HCT116 (cell line): ENCODE data around the gene FAM110A. TPM values are rescaled to one million over a fixed set of nuclear protein-coding genes. Genes with fewer than 3 reads are reported as not detected.

Experiments
- ATAC-seq: fragments of 200-7000 bp; cut with Tn5 transposase; 2 replicates; pipeline ENCODE4 v1.9.1; 2020; ENCODE audit warnings: mild to moderate bottlenecking, moderate library complexity
- BruUV-seq: library from RNA; stranded (reverse); fragments of 400-500 nt; replicated peaks from 2 replicates; lab custom pipeline; 2021; lab: Mats Ljungman, UMichigan
- CTCF ChIA-PET: fragments of 300-600 bp; sonication (Branson Sonifier 250); formaldehyde crosslinking; loops from one replicate; lab custom pipeline; 2021; ENCODE audit warnings: antibody characterized with exemption; lab: Charles Lee
- POLR2A ChIA-PET: fragments of 300-600, 350-600 bp; sonication (Branson Sonifier 250); formaldehyde crosslinking; loops from one replicate; lab custom pipeline; 2021; ENCODE audit warnings: antibody characterized with exemption; lab: Charles Lee
- RAD21 ChIA-PET, 2 experiments: fragments of 300-600 bp; sonication (Branson Sonifier 250); formaldehyde crosslinking; loops; one replicate each; lab custom pipeline; 2023; ENCODE audit warnings: low total read pairs in 2 of 2; ENCODE audit not compliant: uncharacterized antibody in 2 of 2, unreplicated experiment in 2 of 2, low non-redundant PET in 1 of 2; lab: Charles Lee
- DNase-seq: peaks from one replicate; pipeline ENCODE4 v3.0.0-alpha.2; 2010; ENCODE audit warnings: low read depth, low spot score
- H2AFZ ChIP-seq: fragments of 200-600 bp; shearing (Covaris generic), sonication (generic); 2 replicates; pipeline ENCODE4 v1.6.1; 2017; ENCODE audit warnings: low read depth, mixed run types, mixed read lengths, antibody characterized with exemption, low read length; ENCODE audit not compliant: poor library complexity, severe bottlenecking
- H3K27ac ChIP-seq: 2 replicates; pipeline ENCODE4 v1.5.1; 2012; ENCODE audit warnings: low read depth, low read length
- H3K27me3 ChIP-seq: fragments of 200-600 bp; sonication (generic); 2 replicates; pipeline ENCODE4 v1.6.1; 2016; ENCODE audit warnings: mixed run types, low read length, mixed read lengths; ENCODE audit not compliant: insufficient read depth
- H3K36me3 ChIP-seq, 2 experiments: fragments of 200-500 bp in 1 of 2; fragments of 200-600 bp in 1 of 2; sonication (Bioruptor generic) in 1 of 2; sonication (generic) in 1 of 2; 2 replicates each; pipeline versions ENCODE4 v1.5.1 to v1.6.1; 2014 to 2016; ENCODE audit warnings: low read length in 2 of 2, inconsistent platforms in 1 of 2, mixed read lengths in 1 of 2, mixed run types in 1 of 2; ENCODE audit not compliant: insufficient read depth in 2 of 2, control insufficient read depth in 1 of 2
- H3K4me1 ChIP-seq, 2 experiments: fragments of 200-600 bp in 1 of 2; sonication (generic) in 1 of 2; 2 replicates each; pipeline versions ENCODE4 v1.5.1 to v1.6.1; 2012 to 2017; ENCODE audit warnings: low read length in 2 of 2, inconsistent platforms in 1 of 2, mild to moderate bottlenecking in 1 of 2, mixed read lengths in 1 of 2, mixed run types in 1 of 2, moderate library complexity in 1 of 2; ENCODE audit not compliant: insufficient read depth in 2 of 2, control insufficient read depth in 1 of 2
- H3K4me2 ChIP-seq: fragments of 200-600 bp; sonication (generic); 2 replicates; pipeline ENCODE4 v1.6.1; 2017; ENCODE audit warnings: mixed run types, low read length, mixed read lengths
- H3K4me3 ChIP-seq, 2 experiments: fragments of 200-600 bp in 1 of 2; sonication (generic) in 1 of 2; replicated peaks in 1 of 2; 2 replicates each; pipeline ENCODE4 v1.5.1; 2011 to 2016; ENCODE audit warnings: low read length in 2 of 2, control low read depth in 1 of 2, low read depth in 1 of 2, mild to moderate bottlenecking in 1 of 2, mixed read lengths in 1 of 2, mixed run types in 1 of 2
- H3K79me2 ChIP-seq: fragments of 200-600 bp; sonication (generic); 2 replicates; pipeline ENCODE4 v1.6.1; 2017; ENCODE audit warnings: mild to moderate bottlenecking, mixed run types, low read length, moderate library complexity, mixed read lengths; ENCODE audit not compliant: insufficient read depth
- H3K9ac ChIP-seq: fragments of 200-600 bp; sonication (generic); 2 replicates; pipeline ENCODE4 v1.6.1; 2016; ENCODE audit warnings: low read length, mixed read lengths
- H3K9me2 ChIP-seq: fragments of 200-600 bp; sonication (generic), shearing (Covaris generic); 2 replicates; pipeline ENCODE4 v1.6.1; 2017; ENCODE audit warnings: mixed run types, mild to moderate bottlenecking, moderate library complexity; ENCODE audit not compliant: insufficient read depth
- H3K9me3 ChIP-seq, 2 experiments: fragments of 200-500 bp in 1 of 2; fragments of 200-600 bp in 1 of 2; sonication (Bioruptor generic) in 1 of 2; sonication (generic) in 1 of 2; 2 replicates each; pipeline ENCODE4 v1.6.1; 2014 to 2017; ENCODE audit warnings: low read length in 2 of 2, mixed read lengths in 2 of 2, inconsistent platforms in 1 of 2, low read depth in 1 of 2, mild to moderate bottlenecking in 1 of 2, mixed run types in 1 of 2, moderate library complexity in 1 of 2; ENCODE audit not compliant: control insufficient read depth in 1 of 2, insufficient read depth in 1 of 2
- H4K20me1 ChIP-seq: fragments of 200-600 bp; sonication (generic), shearing (Covaris generic); 2 replicates; pipeline ENCODE4 v1.6.1; 2017; ENCODE audit warnings: mixed run types, mild to moderate bottlenecking, moderate library complexity; ENCODE audit not compliant: insufficient read depth
- EGR1 ChIP-seq: IDR thresholded peaks from 2 replicates; pipeline ENCODE4 v1.6.1; 2012; ENCODE audit warnings: low read depth
- ELF1 ChIP-seq: IDR thresholded peaks from 2 replicates; pipeline ENCODE4 v1.6.1; 2012; ENCODE audit warnings: low read depth, borderline replicate concordance
- EZH2phosphoT487 ChIP-seq: fragments of 200-600 bp; IDR thresholded peaks from 2 replicates; pipeline ENCODE4 v1.6.1; 2018; ENCODE audit warnings: antibody characterized with exemption, borderline replicate concordance
- FOSL1 ChIP-seq: IDR thresholded peaks from 2 replicates; pipeline ENCODE4 v1.6.1; 2012; ENCODE audit warnings: low read depth
- MAX ChIP-seq: IDR thresholded peaks from 2 replicates; pipeline ENCODE4 v1.6.1; 2012
- POLR2A ChIP-seq: IDR thresholded peaks from 2 replicates; pipeline ENCODE4 v1.7.0; 2011; ENCODE audit warnings: borderline replicate concordance; ENCODE audit not compliant: insufficient read depth, insufficient read length; ENCODE audit errors: extremely low read depth
- POLR2AphosphoS5 ChIP-seq: IDR thresholded peaks from 2 replicates; pipeline ENCODE4 v1.6.1; 2011; ENCODE audit warnings: mild to moderate bottlenecking, low read depth, low read length, moderate library complexity
- TCF7L2 ChIP-seq: IDR thresholded peaks from 2 replicates; pipeline ENCODE4 v1.7.0; 2011; ENCODE audit warnings: borderline replicate concordance, inconsistent platforms; ENCODE audit not compliant: insufficient read depth, insufficient read length; ENCODE audit errors: extremely low read depth
- ZBTB33 ChIP-seq: IDR thresholded peaks from 2 replicates; pipeline ENCODE4 v1.6.1; 2011; ENCODE audit warnings: mild to moderate bottlenecking, low read length, moderate library complexity; ENCODE audit not compliant: insufficient replicate concordance; ENCODE audit errors: extremely low read depth
- ZNF274 ChIP-seq: fragments of 200-500 bp; sonication (Bioruptor generic); IDR thresholded peaks from 2 replicates; pipeline ENCODE4 v1.6.1; 2014; ENCODE audit warnings: mild to moderate bottlenecking, low read depth, low read length, inconsistent platforms
- intact Hi-C: fragments of 100-400 bp; cut with micrococcal nuclease; formaldehyde crosslinking; loops from 2 replicates; pipeline ENCODE4 v1.10.0; 2022
- total RNA-seq: library from RNA; stranded (reverse); gene quantifications from one replicate; pipeline ENCODE4 v1.2.1, GENCODE V29; 2021; ENCODE audit not compliant: unreplicated experiment
- TF ChIP-seq, protein P1 (sequence below): IDR thresholded peaks from 2 replicates; pipeline ENCODE4 v1.6.1; 2012

Gene FAM110A
- total RNA-seq, 1 experiment from 2014 or later = 26.4 TPM

DNA sequence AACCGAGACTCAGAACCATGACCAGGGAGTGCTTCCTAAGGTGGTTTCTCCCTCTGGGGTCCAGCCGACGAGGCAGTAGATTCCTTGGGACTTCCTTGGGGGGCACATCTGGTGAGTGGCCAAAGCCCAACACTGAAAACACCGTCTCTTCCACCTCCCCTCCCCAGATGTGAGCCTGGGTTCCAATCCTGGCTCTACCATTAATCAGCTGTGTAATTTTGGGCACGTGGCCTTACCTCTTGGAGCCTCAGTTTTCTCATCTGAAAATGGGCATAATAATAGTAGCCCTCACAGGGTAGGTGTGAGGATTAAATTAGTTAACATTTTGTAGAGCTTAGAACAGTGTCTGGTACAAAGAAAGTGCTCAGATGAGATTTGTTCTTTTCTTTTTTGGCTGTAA is 5.5 kb downstream of the FAM110A start:
- ChIA-PET POLR2A (interaction anchor here (0.9 to 1.4 kb wide), 3 partner anchors 9 to 55 kb away, joined by 3 to 6 read pairs (median 3); no protein-coding TSS in a partner anchor), CTCF (no interaction called here), RAD21 (no interaction called here)
- Histone ChIP-seq H3K4me1 (peaks cover 35 to 61% of the 10 kb centered on the region in 2 experiments), H3K4me2 (no peak overlapping the region), H3K79me2 (peaks cover 56% of the 10 kb centered on the region), H3K9me3 (no peaks in the 10 kb centered on the region), H3K9ac (no peak overlapping the region), H3K27me3 (no peaks in the 10 kb centered on the region), H2AFZ (no peak overlapping the region), H3K9me2 (no peaks in the 10 kb centered on the region), H3K27ac (no peak overlapping the region), H3K36me3 (no peaks in the 10 kb centered on the region), H4K20me1 (no peaks in the 10 kb centered on the region), H3K4me3 (no peak overlapping the region)
- no TSS peak for BruUV-seq
- intact Hi-C loops = no loop called here
- ATAC-seq (no peak), DNase-seq (no peak)
- no peak for TF ChIP-seq EGR1
- no peak for TF ChIP-seq POLR2A
- TF ChIP-seq ZNF274 = no peak
- no peak for TF ChIP-seq TCF7L2
- no peak for TF ChIP-seq MAX
- no peak for TF ChIP-seq POLR2AphosphoS5
- TF ChIP-seq EZH2phosphoT487 = no peak
- TF ChIP-seq, protein P1, sequence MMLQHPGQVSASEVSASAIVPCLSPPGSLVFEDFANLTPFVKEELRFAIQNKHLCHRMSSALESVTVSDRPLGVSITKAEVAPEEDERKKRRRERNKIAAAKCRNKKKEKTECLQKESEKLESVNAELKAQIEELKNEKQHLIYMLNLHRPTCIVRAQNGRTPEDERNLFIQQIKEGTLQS = no peak

DNA sequence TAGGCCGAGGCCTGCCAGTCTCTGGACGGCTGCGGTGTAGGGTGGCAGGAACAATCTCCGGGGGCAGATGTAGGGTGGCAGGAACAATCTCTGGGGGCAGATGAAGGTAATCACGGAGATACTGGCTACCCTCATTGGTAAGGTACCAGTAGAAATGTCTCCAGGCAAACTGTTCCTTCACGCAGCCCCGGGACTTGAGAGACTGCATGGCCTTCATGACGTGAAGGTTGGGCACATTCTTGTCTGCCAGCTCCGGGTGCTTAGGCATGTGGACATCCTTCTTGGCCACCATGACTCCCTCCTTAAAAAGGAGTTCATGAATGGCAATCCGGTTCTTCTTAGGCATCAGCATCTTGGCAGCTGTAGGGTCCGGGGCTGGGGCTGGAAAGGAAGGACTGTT is 6.1 kb downstream of the FAM110A start:
- H3K27ac ChIP-seq = no peak overlapping the region
- H3K27me3 ChIP-seq = no peaks in the 10 kb centered on the region
- H2AFZ ChIP-seq = no peak overlapping the region
- H3K9me2 ChIP-seq = no peaks in the 10 kb centered on the region
- TF ChIP-seq, protein P1 = no peak
- TF ChIP-seq ELF1 (no peak), ZBTB33 (no peak), ZNF274 (no peak), FOSL1 (no peak)
- no peaks in the 10 kb centered on the region for H4K20me1 ChIP-seq
- ChIA-PET CTCF (no interaction called here), POLR2A (no interaction called here), RAD21 (no interaction called here)
- no peak overlapping the region for H3K9ac ChIP-seq
- no TSS peak for BruUV-seq
- intact Hi-C loops = no loop called here
- no peak for DNase-seq
- no peak overlapping the region for H3K4me3 ChIP-seq
- H3K79me2 ChIP-seq = peaks cover 61% of the 10 kb centered on the region
- H3K4me2 ChIP-seq = no peak overlapping the region
- no peak for ATAC-seq
- peaks cover 38 to 63% of the 10 kb centered on the region in 2 experiments for H3K4me1 ChIP-seq
- H3K9me3 ChIP-seq = no peaks in the 10 kb centered on the region
- no peaks in the 10 kb centered on the region for H3K36me3 ChIP-seq
